Breast epithelium (tissue), 3 donors: Measurements from ENCODE around the gene NSF.

Source experiments
- POLR2A ChIP-seq: fragments of 450-650 bp; IDR thresholded peaks from one replicate; pipeline ENCODE4 v1.6.1; 2016; ENCODE audit warnings: antibody characterized with exemption, mild to moderate bottlenecking, moderate library complexity
- TF ChIP-seq, protein P1 (sequence below), 3 donors: fragments of 450-650 bp; IDR thresholded peaks; one replicate each; pipeline ENCODE4 v1.5.1; 2016 to 2017; ENCODE audit warnings: antibody characterized with exemption in 3 of 3, mild to moderate bottlenecking in 3 of 3, moderate library complexity in 3 of 3

DNA sequence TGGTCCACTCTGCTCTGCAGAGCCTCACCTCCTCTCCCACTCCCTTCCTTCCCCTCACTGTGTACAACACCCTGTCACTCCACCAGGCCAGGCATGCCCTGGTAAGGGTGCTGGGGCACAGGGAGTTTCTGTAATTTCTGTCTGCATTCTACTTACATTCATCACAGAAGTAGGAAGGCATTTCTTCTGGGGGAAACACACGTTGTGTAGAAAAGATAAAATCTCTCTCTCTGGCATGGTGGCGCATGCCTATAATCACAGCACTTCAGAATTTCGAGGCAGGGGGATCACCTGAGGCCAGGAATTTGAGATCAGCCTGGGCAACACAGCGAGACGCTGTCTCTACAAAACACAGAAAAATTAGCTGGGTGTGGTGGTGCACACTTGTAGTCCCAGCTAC lies 201.1 kb downstream of the NSF start:
- TF ChIP-seq, protein P1, sequence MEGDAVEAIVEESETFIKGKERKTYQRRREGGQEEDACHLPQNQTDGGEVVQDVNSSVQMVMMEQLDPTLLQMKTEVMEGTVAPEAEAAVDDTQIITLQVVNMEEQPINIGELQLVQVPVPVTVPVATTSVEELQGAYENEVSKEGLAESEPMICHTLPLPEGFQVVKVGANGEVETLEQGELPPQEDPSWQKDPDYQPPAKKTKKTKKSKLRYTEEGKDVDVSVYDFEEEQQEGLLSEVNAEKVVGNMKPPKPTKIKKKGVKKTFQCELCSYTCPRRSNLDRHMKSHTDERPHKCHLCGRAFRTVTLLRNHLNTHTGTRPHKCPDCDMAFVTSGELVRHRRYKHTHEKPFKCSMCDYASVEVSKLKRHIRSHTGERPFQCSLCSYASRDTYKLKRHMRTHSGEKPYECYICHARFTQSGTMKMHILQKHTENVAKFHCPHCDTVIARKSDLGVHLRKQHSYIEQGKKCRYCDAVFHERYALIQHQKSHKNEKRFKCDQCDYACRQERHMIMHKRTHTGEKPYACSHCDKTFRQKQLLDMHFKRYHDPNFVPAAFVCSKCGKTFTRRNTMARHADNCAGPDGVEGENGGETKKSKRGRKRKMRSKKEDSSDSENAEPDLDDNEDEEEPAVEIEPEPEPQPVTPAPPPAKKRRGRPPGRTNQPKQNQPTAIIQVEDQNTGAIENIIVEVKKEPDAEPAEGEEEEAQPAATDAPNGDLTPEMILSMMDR (IDR thresholded peaks at IDR 0.05): no peak
- TF ChIP-seq POLR2A: no peak
